Measurements from ENCODE around the gene MROH9.
"Not testable (repeated sequence)": the region's sequence is repeated elsewhere in the genome, so short reads cannot be mapped to it uniquely, and the experiment has no call there.

The MROH9 gene

GRCh38 chr1:170935231-170935630 lies at the start of gene MROH9:
MROH9 (plus strand) TSS chr1:170935534; CDS start chr1:170945557, 10,023 bp downstream.
- no peak for DNase-seq

- no peak for DNase-seq
These were observed 49.8 kb upstream of the MROH9 start for GRCh38 chr1:170885551-170885950.

- DNase-seq: no peak
These were observed 48.9 kb upstream of the MROH9 start for GRCh38 chr1:170886460-170886859.

GRCh38 chr1:170887726-170888125 lies 47.6 kb upstream of the MROH9 start:
- DNase-seq: no peak

- DNase-seq: no peak
These were observed 43.5 kb upstream of the MROH9 start for GRCh38 chr1:170891872-170892271.

- DNase-seq: no peak
These were observed 41.6 kb upstream of the MROH9 start for GRCh38 chr1:170893655-170894297.

GRCh38 chr1:170903961-170904360 lies 31.4 kb upstream of the MROH9 start:
- no peak for DNase-seq

- DNase-seq: no peak
These were observed 26.4 kb upstream of the MROH9 start for GRCh38 chr1:170908942-170909341.

GRCh38 chr1:170910273-170910672 lies 25.1 kb upstream of the MROH9 start:
- no peak for DNase-seq

GRCh38 chr1:170917373-170917772 lies 18.0 kb upstream of the MROH9 start:
- DNase-seq: no peak

- not testable (repeated sequence) for DNase-seq
These were observed 10.7 kb upstream of the MROH9 start for GRCh38 chr1:170924656-170925055.

GRCh38 chr1:170927955-170928840 lies 7.1 kb upstream of the MROH9 start:
- no peak for DNase-seq

GRCh38 chr1:170929412-170929834 lies 5.9 kb upstream of the MROH9 start:
- no peak for DNase-seq

- DNase-seq: no peak
These were observed 5.3 kb upstream of the MROH9 start for GRCh38 chr1:170929835-170930554.

GRCh38 chr1:170931650-170932049 lies 3.7 kb upstream of the MROH9 start:
- DNase-seq: no peak

GRCh38 chr1:170932236-170932635 lies 3.1 kb upstream of the MROH9 start:
- no peak for DNase-seq

GRCh38 chr1:170938281-170938680 lies 2.9 kb downstream of the MROH9 start:
- DNase-seq: no peak

GRCh38 chr1:170939476-170939875 lies 4.1 kb downstream of the MROH9 start:
- no peak for DNase-seq

GRCh38 chr1:170951744-170952143 lies 16.4 kb downstream of the MROH9 start:
- DNase-seq: not testable (repeated sequence)

GRCh38 chr1:170959385-170959784 lies 24.1 kb downstream of the MROH9 start:
- DNase-seq: no peak

GRCh38 chr1:170964506-170964905 lies 29.2 kb downstream of the MROH9 start:
- no peak for DNase-seq

GRCh38 chr1:170967042-170967910 lies 31.9 kb downstream of the MROH9 start:
- no peak for DNase-seq

- no peak for DNase-seq
These were observed 34.9 kb downstream of the MROH9 start for GRCh38 chr1:170970256-170970655.

All from NK-92 treated with Interleukin-12 subunit alpha and Interleukin-12 subunit beta, amount 100 ng/mL, for 24 hours (cell line).